B cell (primary cell): ENCODE measurements around the gene ATXN1. TPM values are rescaled to one million over a fixed set of nuclear protein-coding genes. Genes with fewer than 3 reads are reported as not detected.

Source experiments
- ATAC-seq: fragments of 200-7000 bp; cut with Tn5 transposase; one replicate; pipeline ENCODE4 v1.10.0; 2021; ENCODE audit warnings: low read depth, mild to moderate bottlenecking, moderate number of reproducible peaks, moderate library complexity
- CTCF ChIA-PET: fragments of 350-600 bp; sonication (Branson Sonifier 250); formaldehyde crosslinking; loops from one replicate; lab custom pipeline; 2021; ENCODE audit warnings: antibody characterized with exemption, inconsistent platforms; lab: Charles Lee
- POLR2A ChIA-PET: fragments of 350-600 bp; sonication (Branson Sonifier 250); formaldehyde crosslinking; loops from one replicate; lab custom pipeline; 2021; ENCODE audit warnings: antibody characterized with exemption; lab: Charles Lee
- DNase-seq: peaks from one replicate; pipeline ENCODE4 v3.0.0; 2013
- H2AFZ ChIP-seq: 2 replicates; pipeline ENCODE4 v1.6.1; 2012; ENCODE audit warnings: mild to moderate bottlenecking, low read depth, low read length; ENCODE audit not compliant: insufficient read depth, poor library complexity, severe bottlenecking
- H3K27ac ChIP-seq, 2 donors: 1 replicate in 1 of 2; 2 replicates in 1 of 2; pipeline ENCODE4 v1.5.1; 2012 to 2013; ENCODE audit warnings: low read length in 2 of 2, mild to moderate bottlenecking in 2 of 2, moderate library complexity in 1 of 2
- H3K27me3 ChIP-seq, 4 experiments: fragments of 200-600 bp in 1 of 4; sonication (generic) in 1 of 4; replicated peaks in 1 of 4; 1 replicate in 2 of 4; 2 replicates in 2 of 4; pipeline versions ENCODE4 v1.6.1 to v1.7.0; 2013 to 2016; ENCODE audit warnings: low read length in 3 of 4, mild to moderate bottlenecking in 2 of 4, mixed read lengths in 1 of 4, moderate library complexity in 1 of 4; ENCODE audit not compliant: insufficient read depth in 4 of 4, control insufficient read depth in 3 of 4; ENCODE audit errors: control extremely low read depth in 1 of 4
- H3K36me3 ChIP-seq, 2 experiments: replicated peaks in 1 of 2; 1 replicate in 1 of 2; 2 replicates in 1 of 2; pipeline versions ENCODE4 v1.6.1 to v1.7.1; 2013; ENCODE audit warnings: low read length in 1 of 2; ENCODE audit not compliant: insufficient read depth in 2 of 2, control insufficient read depth in 1 of 2; ENCODE audit errors: control extremely low read depth in 1 of 2, extremely low read depth in 1 of 2
- H3K4me1 ChIP-seq, 2 donors: fragments of 200-600 bp in 1 of 2; sonication (generic) in 1 of 2; 1 replicate in 1 of 2; 2 replicates in 1 of 2; pipeline versions ENCODE4 v1.5.1 to v1.6.1; 2013 to 2017; ENCODE audit warnings: low read length in 2 of 2; ENCODE audit not compliant: control insufficient read depth in 2 of 2, insufficient read depth in 2 of 2
- H3K4me2 ChIP-seq: replicated peaks from 2 replicates; pipeline ENCODE3; 2012; ENCODE audit warnings: mild to moderate bottlenecking, low read depth, low read length; ENCODE audit not compliant: poor library complexity, severe bottlenecking
- H3K4me3 ChIP-seq, 5 experiments: fragments of 200-600 bp in 1 of 5; sonication (generic) in 1 of 5; 1 replicate in 3 of 5; 2 replicates in 2 of 5; pipeline versions ENCODE4 v1.5.1 to v1.7.0; 2011 to 2016; ENCODE audit warnings: low read length in 4 of 5, mild to moderate bottlenecking in 4 of 5, low read depth in 2 of 5, control low read depth in 1 of 5, moderate library complexity in 1 of 5; ENCODE audit not compliant: insufficient read depth in 1 of 5; ENCODE audit errors: control extremely low read depth in 1 of 5, extremely low read depth in 1 of 5
- H3K79me2 ChIP-seq: fragments of 200-600 bp; sonication (generic); one replicate; pipeline ENCODE4 v1.6.0; 2016; ENCODE audit warnings: low read length; ENCODE audit not compliant: control insufficient read depth, insufficient read depth
- H3K9ac ChIP-seq: fragments of 200-600 bp; sonication (generic); 2 replicates; pipeline ENCODE4 v1.6.1; 2017; ENCODE audit warnings: mild to moderate bottlenecking, low read length, moderate library complexity
- H3K9me3 ChIP-seq, 3 donors: one replicate each; pipeline versions ENCODE4 v1.6.1 to v1.7.1; 2013; ENCODE audit warnings: low read length in 2 of 3; ENCODE audit not compliant: control insufficient read depth in 2 of 3, insufficient read depth in 1 of 3; ENCODE audit errors: control extremely low read depth in 1 of 3
- H4K20me1 ChIP-seq: 2 replicates; pipeline ENCODE4 v1.6.0; 2012; ENCODE audit warnings: mild to moderate bottlenecking, low read length; ENCODE audit not compliant: insufficient read depth, control insufficient read depth, poor library complexity, severe bottlenecking
- H3K27ac Mint-ChIP-seq: one replicate; pipeline ENCODE4 v1.8.0; 2021; ENCODE audit warnings: mixed read lengths
- H3K27me3 Mint-ChIP-seq: one replicate; pipeline ENCODE4 v1.8.0; 2021; ENCODE audit warnings: mixed read lengths
- H3K4me1 Mint-ChIP-seq: one replicate; pipeline ENCODE4 v1.8.0; 2021; ENCODE audit warnings: mixed read lengths
- H3K4me3 Mint-ChIP-seq: one replicate; pipeline ENCODE4 v1.8.0; 2021; ENCODE audit warnings: mixed read lengths
- H3K9me3 Mint-ChIP-seq: one replicate; pipeline ENCODE4 v1.8.0; 2022; ENCODE audit warnings: mixed read lengths; ENCODE audit not compliant: insufficient read depth
- CTCF ChIP-seq: fragments of 200-600 bp; IDR thresholded peaks from one replicate; pipeline ENCODE4 v1.8.0; 2022; ENCODE audit warnings: antibody characterized with exemption, mild to moderate bottlenecking
- EZH2 ChIP-seq: IDR thresholded peaks from 2 replicates; pipeline ENCODE4 v1.6.1; 2012; ENCODE audit warnings: borderline replicate concordance, low read depth, mild to moderate bottlenecking, moderate library complexity, low read length; ENCODE audit not compliant: insufficient read depth, poor library complexity, severe bottlenecking
- WGBS: methylation state at CpG from one replicate; pipeline ENCODE4 v1.1.5; 2013; ENCODE audit warnings: missing lambda C conversion rate; ENCODE audit not compliant: insufficient coverage; 5-methylcytosine and 5-hydroxymethylcytosine counted together
- intact Hi-C: fragments of 100-400 bp; cut with micrococcal nuclease; formaldehyde crosslinking; loops from one replicate; pipeline ENCODE4 v1.10.0; 2022
- polyA plus RNA-seq: library from polyadenylated mRNA; depleted of rRNA; stranded (reverse); fragments of >200 nt; gene quantifications from 2 replicates; pipeline ENCODE4 v1.2.3, GENCODE V29; 2012
- total RNA-seq, 2 donors: library from RNA; stranded (reverse); fragments of 120-200 nt in 1 of 2; gene quantifications; 1 replicate in 1 of 2; 2 replicates in 1 of 2; pipeline versions ENCODE4 v1.2.3 to v1.2.4, GENCODE V29; 2013 to 2022

Gene ATXN1
- total and polyA plus RNA-seq, 2 donors (not counting 1 experiment from before 2014, with no cell fraction given), result 5.7 to 63.8 TPM

GRCh38 chr6:16673011-16673797 is 88.1 kb downstream of the ATXN1 start:
- Histone ChIP-seq H3K4me2 (no peak overlapping the region), H3K9me3 (no peaks in the 10 kb centered on the region), H3K27me3 (no peaks in the 10 kb centered on the region), H3K9ac (no peak overlapping the region), H2AFZ (no peak overlapping the region), H3K4me1 (peaks cover 0 to 16% of the 10 kb centered on the region in 2 donors), H3K36me3 (no peaks in the 10 kb centered on the region), H4K20me1 (no peaks in the 10 kb centered on the region), H3K27ac (no peak overlapping the region), H3K79me2 (no peaks in the 10 kb centered on the region), H3K4me3 (no peak overlapping the region)
- POLR2A ChIA-PET, result no interaction called here
- no peaks in the 10 kb centered on the region for H3K9me3 Mint-ChIP-seq
- 100% methylated on average over 5 of the region's 9 CpGs for WGBS
- H3K4me1 Mint-ChIP-seq, result peaks cover 24% of the 10 kb centered on the region
- CTCF ChIA-PET, result no interaction called here
- no peak overlapping the region for H3K27ac Mint-ChIP-seq
- TF ChIP-seq CTCF (no peak), EZH2 (no peak)
- intact Hi-C loops, result no loop called here
- no peak for DNase-seq
- no peak for ATAC-seq
- H3K4me3 Mint-ChIP-seq, result no peak overlapping the region
- H3K27me3 Mint-ChIP-seq, result no peaks in the 10 kb centered on the region
